Fibroblast of lung (primary cell): Measurements from ENCODE around the gene SLC28A1.

Experiments used
- EZH2 ChIP-seq: IDR thresholded peaks from 2 replicates; pipeline ENCODE4 v1.5.1; 2012; ENCODE audit warnings: low read length, control low read depth, mild to moderate bottlenecking; ENCODE audit errors: missing control alignments
- TF ChIP-seq, protein P1 (sequence below), 2 donors: IDR thresholded peaks in 1 of 2; conservative IDR thresholded peaks in 1 of 2; 1 replicate in 1 of 2; 2 replicates in 1 of 2; pipeline ENCODE4 v1.5.1; 2011 to 2012; ENCODE audit warnings: low read length in 2 of 2, control low read depth in 1 of 2, inconsistent platforms in 1 of 2, low read depth in 1 of 2, mild to moderate bottlenecking in 1 of 2

GRCh38 chr15:84915606-84915958 lies 31.1 kb downstream of the SLC28A1 start:
- TF ChIP-seq, protein P1, sequence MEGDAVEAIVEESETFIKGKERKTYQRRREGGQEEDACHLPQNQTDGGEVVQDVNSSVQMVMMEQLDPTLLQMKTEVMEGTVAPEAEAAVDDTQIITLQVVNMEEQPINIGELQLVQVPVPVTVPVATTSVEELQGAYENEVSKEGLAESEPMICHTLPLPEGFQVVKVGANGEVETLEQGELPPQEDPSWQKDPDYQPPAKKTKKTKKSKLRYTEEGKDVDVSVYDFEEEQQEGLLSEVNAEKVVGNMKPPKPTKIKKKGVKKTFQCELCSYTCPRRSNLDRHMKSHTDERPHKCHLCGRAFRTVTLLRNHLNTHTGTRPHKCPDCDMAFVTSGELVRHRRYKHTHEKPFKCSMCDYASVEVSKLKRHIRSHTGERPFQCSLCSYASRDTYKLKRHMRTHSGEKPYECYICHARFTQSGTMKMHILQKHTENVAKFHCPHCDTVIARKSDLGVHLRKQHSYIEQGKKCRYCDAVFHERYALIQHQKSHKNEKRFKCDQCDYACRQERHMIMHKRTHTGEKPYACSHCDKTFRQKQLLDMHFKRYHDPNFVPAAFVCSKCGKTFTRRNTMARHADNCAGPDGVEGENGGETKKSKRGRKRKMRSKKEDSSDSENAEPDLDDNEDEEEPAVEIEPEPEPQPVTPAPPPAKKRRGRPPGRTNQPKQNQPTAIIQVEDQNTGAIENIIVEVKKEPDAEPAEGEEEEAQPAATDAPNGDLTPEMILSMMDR (conservative IDR thresholded peaks at IDR 0.05 in 1 of 2, IDR thresholded peaks at IDR 0.05 in 1 of 2; ENCODE audit: low read depth in 1 of 2, low read length in 2 of 2) = no peak
- no peak for TF ChIP-seq EZH2
